HEK293 (cell line): Measurements from ENCODE around the gene DDR1.

Source experiments
- BCL11A ChIP-seq: fragments of 450-650 bp; formaldehyde crosslinking; IDR thresholded peaks from 2 replicates; pipeline ENCODE4 v1.5.1; 2016; ENCODE audit warnings: low read depth, missing biosample characterization, missing genetic modification characterization
- PBX3 ChIP-seq: sonication (generic); formaldehyde crosslinking; IDR thresholded peaks from 2 replicates; pipeline ENCODE4 v1.8.1; 2022; ENCODE audit warnings: mild to moderate bottlenecking, moderate library complexity, missing genetic modification reagents
- ZNF274 ChIP-seq, 2 experiments: fragments of 200-500 bp in 1 of 2; fragments of 450-650 bp in 1 of 2; sonication (Bioruptor generic) in 1 of 2; formaldehyde crosslinking in 1 of 2; IDR thresholded peaks; 2 replicates each; pipeline versions ENCODE4 v1.5.1 to v1.6.1; 2014 to 2016; ENCODE audit warnings: borderline replicate concordance in 1 of 2, inconsistent platforms in 1 of 2, low read length in 1 of 2, missing biosample characterization in 1 of 2, missing genetic modification characterization in 1 of 2
- ZNF785 ChIP-seq: fragments of 450-650 bp; formaldehyde crosslinking; IDR thresholded peaks from 2 replicates; pipeline ENCODE4 v1.5.1; 2016; ENCODE audit warnings: missing biosample characterization, missing genetic modification characterization

- no peak for TF ChIP-seq BCL11A
- no peak for TF ChIP-seq ZNF785 (tag by site-specific recombination)
- TF ChIP-seq PBX3: peak; percentile 83
- TF ChIP-seq ZNF274 (IDR thresholded peaks at IDR 0.05; ENCODE audit: low read length): no peak
- TF ChIP-seq ZNF274 (tag by site-specific recombination; IDR thresholded peaks at IDR 0.05; ENCODE audit: borderline replicate concordance): no peak
Observed at GRCh38 chr6:30914076-30914853, 29.9 kb downstream of the DDR1 start, which contains the start of gene VARS2.
